Right atrium auricular region (tissue), 2 donors: ENCODE results near the gene MYMK. TPM values are rescaled to one million over a fixed set of nuclear protein-coding genes. Genes with fewer than 3 reads are reported as not detected.

Experiments used
- total RNA-seq, 2 donors: library from RNA; depleted of rRNA; stranded (reverse); fragments of >200 nt; gene quantifications; one replicate each; pipeline ENCODE4 v1.1.0, GENCODE V29; 2016

Gene MYMK
- total RNA-seq, 2 donors from 2014 or later = not detected

Other genes with a start within 250 kb of the MYMK start
- 1 to 10 TPM; 1.1 to 2.5 TPM for gene ABO, start 249.8 kb downstream of the MYMK start, total RNA-seq
- 10 to 100 TPM in 1 of 2 donors, 1 to 10 TPM in 1; 8.2 to 13.6 TPM for gene SURF6, start 188.8 kb downstream of the MYMK start, total RNA-seq
- 10 to 100 TPM; 15.1 to 24.6 TPM for gene MED22, start 176.8 kb downstream of the MYMK start, total RNA-seq
- gene RPL7A, start 176.7 kb downstream of the MYMK start, total RNA-seq = 1,000 to 10,000 TPM in 1 of 2 donors, 100 to 1,000 TPM in 1; 739 to 1,208 TPM
- 10 to 100 TPM; 41.5 to 58.6 TPM for gene SURF1, start 168.5 kb downstream of the MYMK start, total RNA-seq
- gene SURF2, start 168.4 kb downstream of the MYMK start, total RNA-seq = 10 to 100 TPM; 18.1 to 45.9 TPM
- gene SURF4, start 148.9 kb downstream of the MYMK start, total RNA-seq = 100 to 1,000 TPM in 1 of 2 donors, 10 to 100 TPM in 1; 96.0 to 124 TPM
- under 1 TPM in 1 of 2 donors, not detected in 1; 0.90 TPM for gene STKLD1, start 148.6 kb downstream of the MYMK start, total RNA-seq
- 10 to 100 TPM; 13.4 to 13.8 TPM for gene REXO4, start 106.9 kb downstream of the MYMK start, total RNA-seq
- 1 to 10 TPM; 2.0 to 2.4 TPM for gene ADAMTS13, start 102.6 kb downstream of the MYMK start, total RNA-seq
- gene CACFD1, start 65.0 kb downstream of the MYMK start, total RNA-seq = 10 to 100 TPM; 11.9 to 12.4 TPM
- gene SLC2A6, start 45.9 kb downstream of the MYMK start, total RNA-seq = 1 to 10 TPM; 4.3 to 5.2 TPM
- gene ADAMTSL2, start 9.7 kb upstream of the MYMK start, total RNA-seq = 10 to 100 TPM in 1 of 2 donors, 1 to 10 TPM in 1; 4.9 to 27.7 TPM
- 1 to 10 TPM in 1 of 2 donors, not detected in 1; 1.7 TPM for gene FAM163B, start 84.4 kb upstream of the MYMK start, total RNA-seq
- not detected for gene DBH, start 111.4 kb upstream of the MYMK start, total RNA-seq
- under 1 TPM; 0.63 to 0.94 TPM for gene SARDH, start 213.4 kb upstream of the MYMK start, total RNA-seq